ENCODE data around the gene PLXNC1.

The PLXNC1 gene

GRCh38 chr12:94231709-94232108 lies 83.3 kb downstream of the PLXNC1 start:
- no peak overlapping the region for H3K27ac ChIP-seq (ENCODE audit: low read length)
- no peak overlapping the region for H3K4me3 ChIP-seq (ENCODE audit: low read length)
- no peaks in the 10 kb centered on the region for H3K36me3 ChIP-seq (ENCODE audit: insufficient read depth, low read depth, low read length)
- H3K9me3 ChIP-seq (ENCODE audit: insufficient read depth, low read depth, low read length): no peaks in the 10 kb centered on the region
- H3K27me3 ChIP-seq (ENCODE audit: insufficient read depth, low read length): no peaks in the 10 kb centered on the region
- H3K9ac ChIP-seq (ENCODE audit: low read depth, low read length): no peak overlapping the region
- H3K4me1 ChIP-seq (ENCODE audit: insufficient read depth, low read length): no peaks in the 10 kb centered on the region; the same call in 1 of the 2 replicates

- Histone ChIP-seq H3K4me3 (ENCODE audit: low read length) (no peak overlapping the region), H3K9ac (ENCODE audit: low read depth, low read length) (no peak overlapping the region), H3K36me3 (ENCODE audit: insufficient read depth, low read depth, low read length) (no peaks in the 10 kb centered on the region), H3K27me3 (ENCODE audit: insufficient read depth, low read length) (no peaks in the 10 kb centered on the region), H3K4me1 (ENCODE audit: insufficient read depth, low read length) (no peaks in the 10 kb centered on the region), H3K9me3 (ENCODE audit: insufficient read depth, low read depth, low read length) (no peaks in the 10 kb centered on the region), H3K27ac (ENCODE audit: low read length) (no peak overlapping the region)
Measured at GRCh38 chr12:94235848-94236247, 87.5 kb downstream of the PLXNC1 start.

GRCh38 chr12:94239332-94239993 lies 91.1 kb downstream of the PLXNC1 start:
- no peaks in the 10 kb centered on the region for H3K9me3 ChIP-seq (ENCODE audit: insufficient read depth, low read depth, low read length)
- H3K4me3 ChIP-seq (ENCODE audit: low read length): no peak overlapping the region

GRCh38 chr12:94240171-94240570 lies 91.8 kb downstream of the PLXNC1 start:
- Histone ChIP-seq H3K9ac (ENCODE audit: low read depth, low read length) (no peak overlapping the region), H3K9me3 (ENCODE audit: insufficient read depth, low read depth, low read length) (no peaks in the 10 kb centered on the region), H3K36me3 (ENCODE audit: insufficient read depth, low read depth, low read length) (no peaks in the 10 kb centered on the region), H3K27ac (ENCODE audit: low read length) (no peak overlapping the region), H3K27me3 (ENCODE audit: insufficient read depth, low read length) (no peaks in the 10 kb centered on the region), H3K4me3 (ENCODE audit: low read length) (no peak overlapping the region), H3K4me1 (ENCODE audit: insufficient read depth, low read length) (no peaks in the 10 kb centered on the region)

More at GRCh38 chr12:94239332-94239993, 91.1 kb downstream of the PLXNC1 start:
- no peaks in the 10 kb centered on the region for H3K27me3 ChIP-seq (ENCODE audit: insufficient read depth, low read length)
- no peaks in the 10 kb centered on the region for H3K36me3 ChIP-seq (ENCODE audit: insufficient read depth, low read depth, low read length)
- H3K4me1 ChIP-seq (ENCODE audit: insufficient read depth, low read length): no peaks in the 10 kb centered on the region
- no peak overlapping the region for H3K27ac ChIP-seq (ENCODE audit: low read length)
- no peak overlapping the region for H3K9ac ChIP-seq (ENCODE audit: low read depth, low read length)

GRCh38 chr12:94242901-94243300 lies 94.5 kb downstream of the PLXNC1 start:
- H3K4me3 ChIP-seq (ENCODE audit: low read length): no peak overlapping the region
- no peaks in the 10 kb centered on the region for H3K9me3 ChIP-seq (ENCODE audit: insufficient read depth, low read depth, low read length)
- no peak overlapping the region for H3K9ac ChIP-seq (ENCODE audit: low read depth, low read length)
- no peaks in the 10 kb centered on the region for H3K36me3 ChIP-seq (ENCODE audit: insufficient read depth, low read depth, low read length)
- H3K4me1 ChIP-seq (ENCODE audit: insufficient read depth, low read length): peaks cover 12% of the 10 kb centered on the region; the same call in 1 of the 2 replicates
- no peaks in the 10 kb centered on the region for H3K27me3 ChIP-seq (ENCODE audit: insufficient read depth, low read length)
- no peak overlapping the region for H3K27ac ChIP-seq (ENCODE audit: low read length)

- H3K9me3 ChIP-seq (ENCODE audit: insufficient read depth, low read depth, low read length): no peaks in the 10 kb centered on the region
- H3K27ac ChIP-seq (ENCODE audit: low read length): no peak overlapping the region
- no peaks in the 10 kb centered on the region for H3K36me3 ChIP-seq (ENCODE audit: insufficient read depth, low read depth, low read length)
- peaks cover 12% of the 10 kb centered on the region; the same call in 1 of the 2 replicates for H3K4me1 ChIP-seq (ENCODE audit: insufficient read depth, low read length)
- no peak overlapping the region for H3K4me3 ChIP-seq (ENCODE audit: low read length)
- no peak overlapping the region for H3K9ac ChIP-seq (ENCODE audit: low read depth, low read length)
- no peaks in the 10 kb centered on the region for H3K27me3 ChIP-seq (ENCODE audit: insufficient read depth, low read length)
Measured at GRCh38 chr12:94244165-94245133, 96.1 kb downstream of the PLXNC1 start.

- Histone ChIP-seq H3K27ac (ENCODE audit: low read length) (no peak overlapping the region), H3K36me3 (ENCODE audit: insufficient read depth, low read depth, low read length) (no peaks in the 10 kb centered on the region), H3K9ac (ENCODE audit: low read depth, low read length) (no peak overlapping the region)
Measured at GRCh38 chr12:94245631-94246383, 97.4 kb downstream of the PLXNC1 start.

GRCh38 chr12:94247246-94247645 lies 98.9 kb downstream of the PLXNC1 start:
- Histone ChIP-seq H3K27ac (ENCODE audit: low read length) (no peak overlapping the region), H3K27me3 (ENCODE audit: insufficient read depth, low read length) (no peaks in the 10 kb centered on the region), H3K9me3 (ENCODE audit: insufficient read depth, low read depth, low read length) (no peaks in the 10 kb centered on the region), H3K4me3 (ENCODE audit: low read length) (no peak overlapping the region), H3K4me1 (ENCODE audit: insufficient read depth, low read length) (peaks cover 12% of the 10 kb centered on the region; the same call in 1 of the 2 replicates), H3K9ac (ENCODE audit: low read depth, low read length) (no peak overlapping the region), H3K36me3 (ENCODE audit: insufficient read depth, low read depth, low read length) (no peaks in the 10 kb centered on the region)

More at GRCh38 chr12:94245631-94246383, 97.4 kb downstream of the PLXNC1 start:
- Histone ChIP-seq H3K4me3 (ENCODE audit: low read length) (no peak overlapping the region), H3K9me3 (ENCODE audit: insufficient read depth, low read depth, low read length) (no peaks in the 10 kb centered on the region), H3K4me1 (ENCODE audit: insufficient read depth, low read length) (peaks cover 12% of the 10 kb centered on the region; the same call in 1 of the 2 replicates), H3K27me3 (ENCODE audit: insufficient read depth, low read length) (no peaks in the 10 kb centered on the region)

GRCh38 chr12:94248582-94248981 lies 100.2 kb downstream of the PLXNC1 start:
- Histone ChIP-seq H3K36me3 (ENCODE audit: insufficient read depth, low read depth, low read length) (no peaks in the 10 kb centered on the region), H3K4me3 (ENCODE audit: low read length) (no peak overlapping the region), H3K9ac (ENCODE audit: low read depth, low read length) (no peak overlapping the region), H3K4me1 (ENCODE audit: insufficient read depth, low read length) (peaks cover 12% of the 10 kb centered on the region; the same call in 1 of the 2 replicates), H3K9me3 (ENCODE audit: insufficient read depth, low read depth, low read length) (no peaks in the 10 kb centered on the region), H3K27ac (ENCODE audit: low read length) (no peak overlapping the region), H3K27me3 (ENCODE audit: insufficient read depth, low read length) (no peaks in the 10 kb centered on the region)

GRCh38 chr12:94250130-94250529 lies 101.8 kb downstream of the PLXNC1 start:
- H3K4me1 ChIP-seq (ENCODE audit: insufficient read depth, low read length): peaks cover 18% of the 10 kb centered on the region; the same call in 1 of the 2 replicates
- no peak overlapping the region for H3K27ac ChIP-seq (ENCODE audit: low read length)
- no peak overlapping the region for H3K9ac ChIP-seq (ENCODE audit: low read depth, low read length)
- H3K4me3 ChIP-seq (ENCODE audit: low read length): no peak overlapping the region
- H3K9me3 ChIP-seq (ENCODE audit: insufficient read depth, low read depth, low read length): no peaks in the 10 kb centered on the region
- H3K36me3 ChIP-seq (ENCODE audit: insufficient read depth, low read depth, low read length): no peaks in the 10 kb centered on the region
- no peaks in the 10 kb centered on the region for H3K27me3 ChIP-seq (ENCODE audit: insufficient read depth, low read length)

GRCh38 chr12:94254270-94254669 lies 105.9 kb downstream of the PLXNC1 start:
- no peaks in the 10 kb centered on the region for H3K36me3 ChIP-seq (ENCODE audit: insufficient read depth, low read depth, low read length)
- no peaks in the 10 kb centered on the region for H3K27me3 ChIP-seq (ENCODE audit: insufficient read depth, low read length)
- H3K27ac ChIP-seq (ENCODE audit: low read length): no peak overlapping the region
- no peaks in the 10 kb centered on the region for H3K9me3 ChIP-seq (ENCODE audit: insufficient read depth, low read depth, low read length)
- H3K4me1 ChIP-seq (ENCODE audit: insufficient read depth, low read length): peaks cover 6% of the 10 kb centered on the region; the same call in 1 of the 2 replicates
- H3K4me3 ChIP-seq (ENCODE audit: low read length): no peak overlapping the region
- no peak overlapping the region for H3K9ac ChIP-seq (ENCODE audit: low read depth, low read length)
